MM.1S (cell line): ENCODE measurements around the gene LARP1.

Experiments used
- DNase-seq: peaks from one replicate; pipeline ENCODE4 v3.0.0-alpha.2; 2015
- H2AFZ ChIP-seq: fragments of 300-600 bp; sonication (generic); 2 replicates; pipeline ENCODE4 v1.6.0; 2016; ENCODE audit warnings: antibody characterized with exemption, low read length
- H3F3A ChIP-seq: fragments of 300-600 bp; sonication (generic); 2 replicates; pipeline ENCODE4 v1.6.1; 2016; ENCODE audit warnings: mild to moderate bottlenecking, antibody characterized with exemption, low read length, moderate library complexity, mixed read lengths; ENCODE audit not compliant: insufficient read depth
- H3K27ac ChIP-seq: fragments of 300-600 bp; sonication (generic); 2 replicates; pipeline ENCODE4 v1.5.1; 2016; ENCODE audit warnings: mild to moderate bottlenecking, low read length
- H3K27me3 ChIP-seq: fragments of 300-600 bp; sonication (generic); replicated peaks from 2 replicates; pipeline ENCODE4 v1.6.0; 2016; ENCODE audit warnings: low read length; ENCODE audit not compliant: insufficient read depth
- H3K36me3 ChIP-seq: fragments of 300-600 bp; sonication (generic); replicated peaks from 2 replicates; pipeline ENCODE4 v1.6.1; 2016; ENCODE audit warnings: mild to moderate bottlenecking, low read length, mixed read lengths; ENCODE audit not compliant: insufficient read depth
- H3K4me1 ChIP-seq: fragments of 300-600 bp; sonication (generic); 2 replicates; pipeline ENCODE4 v1.6.1; 2016; ENCODE audit warnings: low read length, mixed read lengths
- H3K4me2 ChIP-seq: fragments of 300-600 bp; sonication (generic); 2 replicates; pipeline ENCODE4 v1.6.0; 2016; ENCODE audit warnings: low read depth, low read length
- H3K4me3 ChIP-seq: fragments of 300-600 bp; sonication (generic); 2 replicates; pipeline ENCODE4 v1.5.1; 2016; ENCODE audit warnings: low read length, mixed read lengths
- H3K79me2 ChIP-seq: fragments of 300-600 bp; sonication (generic); 2 replicates; pipeline ENCODE4 v1.6.1; 2016; ENCODE audit warnings: mixed run types, low read length, mixed read lengths
- H3K9ac ChIP-seq: fragments of 300-600 bp; sonication (generic); 2 replicates; pipeline ENCODE4 v1.6.1; 2016; ENCODE audit warnings: low read length, mixed read lengths
- H3K9me2 ChIP-seq: fragments of 300-600 bp; sonication (generic); replicated peaks from 2 replicates; pipeline ENCODE4 v1.6.1; 2016; ENCODE audit warnings: mild to moderate bottlenecking, low read length, mixed read lengths; ENCODE audit not compliant: insufficient read depth
- H3K9me3 ChIP-seq: fragments of 300-600 bp; sonication (generic); replicated peaks from 2 replicates; pipeline ENCODE4 v1.6.1; 2016; ENCODE audit warnings: mild to moderate bottlenecking, low read length, mixed read lengths; ENCODE audit not compliant: insufficient read depth
- H4K20me1 ChIP-seq: fragments of 300-600 bp; sonication (generic); 2 replicates; pipeline ENCODE4 v1.6.1; 2016; ENCODE audit warnings: mild to moderate bottlenecking, low read length, moderate library complexity, mixed read lengths; ENCODE audit not compliant: insufficient read depth
- EZH2 ChIP-seq: fragments of 300-600 bp; sonication (generic); optimal IDR thresholded peaks from 2 replicates; pipeline ENCODE3; 2017; ENCODE audit warnings: low read depth, mild to moderate bottlenecking, antibody characterized with exemption, low read length, mixed read lengths
- EZH2phosphoT487 ChIP-seq: fragments of 300-600 bp; sonication (generic); IDR thresholded peaks from 2 replicates; pipeline ENCODE4 v1.6.1; 2018; ENCODE audit warnings: antibody characterized with exemption, low read length
- TF ChIP-seq, protein P1 (sequence below): fragments of 300-600 bp; sonication (generic); IDR thresholded peaks from 2 replicates; pipeline ENCODE4 v1.5.1; 2016; ENCODE audit warnings: antibody characterized with exemption, low read length, mixed read lengths

Gene LARP1

DNA sequence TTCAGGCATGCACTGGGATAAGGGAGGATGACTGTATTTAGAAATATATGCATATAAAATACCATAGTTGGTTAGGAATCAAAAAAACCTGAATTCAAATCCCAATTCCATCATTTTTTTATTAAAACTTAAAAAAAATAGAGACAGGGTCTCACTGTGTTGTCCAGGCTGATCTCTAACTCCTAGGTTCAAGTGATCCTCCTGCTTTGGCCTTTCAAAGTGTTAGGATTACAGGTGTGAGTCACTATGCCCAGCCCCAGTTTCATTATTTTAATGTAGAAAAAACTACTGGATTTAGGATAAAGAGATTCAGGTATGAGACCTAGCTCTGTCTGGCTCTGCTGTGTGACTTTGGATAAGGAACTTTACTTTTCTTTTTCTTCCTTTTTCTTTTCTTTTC, 3.3 kb upstream of the LARP1 start:
- H3K4me2 ChIP-seq: no peak overlapping the region
- H3K9me2 ChIP-seq: no peaks in the 10 kb centered on the region
- no peaks in the 10 kb centered on the region for H3K27me3 ChIP-seq
- no peak overlapping the region for H3K27ac ChIP-seq
- no peak overlapping the region for H3K9ac ChIP-seq
- TF ChIP-seq, protein P1, sequence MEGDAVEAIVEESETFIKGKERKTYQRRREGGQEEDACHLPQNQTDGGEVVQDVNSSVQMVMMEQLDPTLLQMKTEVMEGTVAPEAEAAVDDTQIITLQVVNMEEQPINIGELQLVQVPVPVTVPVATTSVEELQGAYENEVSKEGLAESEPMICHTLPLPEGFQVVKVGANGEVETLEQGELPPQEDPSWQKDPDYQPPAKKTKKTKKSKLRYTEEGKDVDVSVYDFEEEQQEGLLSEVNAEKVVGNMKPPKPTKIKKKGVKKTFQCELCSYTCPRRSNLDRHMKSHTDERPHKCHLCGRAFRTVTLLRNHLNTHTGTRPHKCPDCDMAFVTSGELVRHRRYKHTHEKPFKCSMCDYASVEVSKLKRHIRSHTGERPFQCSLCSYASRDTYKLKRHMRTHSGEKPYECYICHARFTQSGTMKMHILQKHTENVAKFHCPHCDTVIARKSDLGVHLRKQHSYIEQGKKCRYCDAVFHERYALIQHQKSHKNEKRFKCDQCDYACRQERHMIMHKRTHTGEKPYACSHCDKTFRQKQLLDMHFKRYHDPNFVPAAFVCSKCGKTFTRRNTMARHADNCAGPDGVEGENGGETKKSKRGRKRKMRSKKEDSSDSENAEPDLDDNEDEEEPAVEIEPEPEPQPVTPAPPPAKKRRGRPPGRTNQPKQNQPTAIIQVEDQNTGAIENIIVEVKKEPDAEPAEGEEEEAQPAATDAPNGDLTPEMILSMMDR: no peak
- TF ChIP-seq EZH2 (no peak), EZH2phosphoT487 (no peak)
- no peaks in the 10 kb centered on the region for H3K9me3 ChIP-seq
- no peak overlapping the region for H2AFZ ChIP-seq
- DNase-seq: no peak
- H4K20me1 ChIP-seq: no peaks in the 10 kb centered on the region
- H3K36me3 ChIP-seq: no peaks in the 10 kb centered on the region
- H3K4me1 ChIP-seq: peaks cover 7% of the 10 kb centered on the region; the same call in 1 of the 2 replicates
- H3K79me2 ChIP-seq: peaks cover 29% of the 10 kb centered on the region
- no peak overlapping the region for H3K4me3 ChIP-seq
- H3F3A ChIP-seq: 0 out of 2 replicates have a peak, but pooled peaks cover 5% of the 10 kb centered on the region

DNA sequence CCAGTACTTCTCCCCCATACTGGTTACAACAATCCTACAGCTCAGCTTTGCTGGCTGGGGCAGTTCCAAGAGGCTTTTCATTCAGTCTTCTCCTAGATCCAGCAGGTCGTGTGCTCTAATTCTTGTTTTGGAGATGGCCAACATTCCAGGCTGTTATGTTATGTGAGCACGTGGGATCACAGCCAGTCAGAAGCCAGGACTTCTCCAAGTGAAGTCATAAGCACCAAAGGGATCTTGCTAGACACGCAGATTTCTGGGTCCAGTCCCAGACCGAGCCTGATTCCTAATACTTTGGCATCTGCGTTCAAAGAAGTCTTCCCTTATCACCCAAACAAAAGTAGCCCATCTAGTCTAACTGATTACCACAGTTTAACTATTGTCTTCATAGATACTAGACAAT, 1.4 kb upstream of the LARP1 start:
- Histone ChIP-seq H3K27me3 (no peaks in the 10 kb centered on the region), H4K20me1 (peaks cover 10% of the 10 kb centered on the region), H3K4me2 (peak overlapping the region; percentile 100), H3K27ac (no peak overlapping the region; the same call in 1 of the 2 replicates), H3K9ac (peak overlapping the region; percentile 100), H2AFZ (peak overlapping the region; percentile 82), H3K9me2 (no peaks in the 10 kb centered on the region), H3K36me3 (no peaks in the 10 kb centered on the region), H3K9me3 (no peaks in the 10 kb centered on the region), H3K79me2 (peaks cover 47% of the 10 kb centered on the region), H3F3A (0 out of 2 replicates have a peak, but pooled peaks cover 12% of the 10 kb centered on the region), H3K4me1 (peaks cover 16% of the 10 kb centered on the region), H3K4me3 (peak overlapping the region; percentile 88)
- TF ChIP-seq, protein P1: no peak
- no peak for TF ChIP-seq EZH2phosphoT487
- no peak for TF ChIP-seq EZH2
- no peak for DNase-seq

GRCh38 chr5:154754460-154755360, 467 bp upstream of the LARP1 start:
- no peaks in the 10 kb centered on the region for H3K36me3 ChIP-seq
- peaks cover 24% of the 10 kb centered on the region for H3K4me1 ChIP-seq
- H3K9me2 ChIP-seq: no peaks in the 10 kb centered on the region
- peak overlapping the region; percentile 82 for H2AFZ ChIP-seq
- DNase-seq: peak; percentile 99
- peaks cover 56% of the 10 kb centered on the region for H3K79me2 ChIP-seq
- H3K27me3 ChIP-seq: no peaks in the 10 kb centered on the region
- H3K4me3 ChIP-seq: peak overlapping the region; percentile 88
- H3K9me3 ChIP-seq: no peaks in the 10 kb centered on the region
- peaks cover 19% of the 10 kb centered on the region for H4K20me1 ChIP-seq
- H3K4me2 ChIP-seq: peak overlapping the region; percentile 100
- peak overlapping the region; percentile 89 for H3K27ac ChIP-seq
- peak overlapping the region; percentile 100 for H3K9ac ChIP-seq
- TF ChIP-seq, protein P1: peak; percentile 44
- no peak for TF ChIP-seq EZH2
- H3F3A ChIP-seq: peaks cover 18% of the 10 kb centered on the region; the same call in 1 of the 2 replicates
